SH-SY5Y (cell line): ENCODE measurements around the gene SELENOW.

Experiments
- GATA2 ChIP-seq: IDR thresholded peaks from 2 replicates; pipeline ENCODE4 v1.6.1; 2011; ENCODE audit warnings: mild to moderate bottlenecking, low read depth, low read length
- GATA3 ChIP-seq: IDR thresholded peaks from 2 replicates; pipeline ENCODE4 v1.6.1; 2011; ENCODE audit warnings: low read depth, mild to moderate bottlenecking, low read length, moderate library complexity

DNA sequence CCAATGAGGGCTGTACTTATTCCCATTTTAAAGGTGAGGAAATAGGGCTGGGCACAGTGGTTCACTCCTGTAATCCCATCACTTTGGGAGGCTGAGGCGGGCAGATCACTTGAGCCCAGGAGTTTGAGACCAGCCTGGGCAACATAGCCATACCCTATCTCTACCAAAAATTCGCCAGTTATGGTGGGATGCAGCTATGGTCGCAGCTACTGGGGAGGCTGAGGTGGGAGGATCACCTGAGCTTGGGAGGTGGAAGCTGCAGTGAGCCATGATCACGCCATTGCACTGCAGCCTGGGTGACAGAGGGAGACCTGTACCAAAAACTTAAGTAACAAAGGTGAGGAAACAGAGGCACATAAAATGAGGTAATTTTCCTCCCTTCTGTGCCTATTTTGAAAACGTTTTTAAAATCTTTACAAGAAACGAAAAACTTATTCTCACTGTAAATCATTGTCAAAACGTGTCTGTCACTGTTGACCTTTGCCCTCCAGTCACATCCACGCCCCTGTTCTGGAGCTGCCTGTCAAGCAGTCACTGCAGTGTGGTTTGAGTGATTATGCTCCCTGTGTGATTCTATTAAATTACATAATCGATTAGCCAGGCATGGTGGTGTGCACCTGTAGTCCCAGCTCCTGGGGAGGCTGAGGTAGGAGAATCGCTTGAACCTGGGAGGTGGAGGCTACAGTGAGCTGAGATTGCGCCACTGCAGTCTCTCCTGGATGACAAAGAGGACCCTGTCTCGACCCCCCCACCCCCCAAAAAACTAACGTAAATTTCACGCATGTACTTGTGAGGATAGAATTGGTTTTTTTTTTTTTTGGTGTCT, 20.7 kb upstream of the SELENOW start:
- no peak for TF ChIP-seq GATA2
- no peak for TF ChIP-seq GATA3
